Measurements from ENCODE around the gene APOL2.

- TF ChIP-seq EZH2 (IDR thresholded peaks at IDR 0.05; ENCODE audit: low read length) (no peak), CTCF (optimal IDR thresholded peaks at IDR 0.05 in 1 of 3, IDR thresholded peaks at IDR 0.05 in 1 of 3, conservative IDR thresholded peaks at IDR 0.05 in 1 of 3; ENCODE audit: extremely low read depth in 1 of 3, insufficient read depth in 2 of 3, low read length in 3 of 3) (no peak)
Observed at GRCh38 chr22:36213586-36213985, 25.7 kb downstream of the APOL2 start.

All from keratinocyte (primary cell).